Activated T-helper 9 cell treated with anti-CD3 and anti-CD28 coated beads, Interleukin-2, amount 50 U/mL, for 16 hours (primary cell): Measurements from ENCODE around the gene NDFIP1.
"Not testable (repeated sequence)": the region's sequence is repeated elsewhere in the genome, so short reads cannot be mapped to it uniquely, and the experiment has no call there.

Experiments used
- DNase-seq: peaks from one replicate; pipeline ENCODE4 v3.0.0-alpha.2; 2020; ENCODE audit warnings: low read depth

The NDFIP1 gene

DNA sequence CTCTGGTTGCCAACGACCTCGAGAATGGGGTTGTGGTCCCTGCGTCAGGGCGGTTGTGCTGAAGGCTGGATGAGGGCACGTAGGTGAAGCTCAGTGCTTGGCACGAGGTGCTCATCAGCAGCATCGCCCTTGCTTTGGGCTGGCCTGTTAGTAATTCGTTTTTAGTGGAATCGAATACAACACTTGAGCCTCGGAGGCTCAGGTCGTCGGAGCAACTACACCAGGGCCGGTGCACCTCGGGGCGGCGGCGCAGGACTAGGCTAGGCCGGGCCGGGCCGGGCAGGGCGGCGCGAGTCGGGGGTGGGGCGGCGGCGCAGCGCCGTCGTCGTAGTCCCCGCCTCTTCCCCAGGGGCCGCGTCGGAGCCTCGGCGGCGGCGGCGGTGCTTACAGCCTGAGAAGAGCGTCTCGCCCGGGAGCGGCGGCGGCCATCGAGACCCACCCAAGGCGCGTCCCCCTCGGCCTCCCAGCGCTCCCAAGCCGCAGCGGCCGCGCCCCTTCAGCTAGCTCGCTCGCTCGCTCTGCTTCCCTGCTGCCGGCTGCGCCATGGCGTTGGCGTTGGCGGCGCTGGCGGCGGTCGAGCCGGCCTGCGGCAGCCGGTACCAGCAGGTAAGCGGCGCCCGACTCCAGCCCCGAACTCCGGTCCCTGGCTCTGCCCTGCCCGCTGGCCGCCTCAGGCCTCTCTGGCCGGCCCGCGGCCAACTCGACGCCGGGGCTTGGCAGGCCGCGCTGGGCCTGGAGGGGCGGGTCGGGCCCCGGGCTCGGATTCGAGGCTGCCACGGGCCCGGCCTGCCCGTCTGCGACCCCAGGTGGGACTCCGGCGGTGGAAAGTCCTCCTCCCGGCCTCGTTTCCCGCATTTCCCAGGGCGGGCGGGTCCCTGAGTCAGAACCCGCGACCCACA, at the start of gene NDFIP1:
Gene NDFIP1, plus strand, starts transcription at position 348 of the 899 bp plus-strand sequence. Its CDS starts 196 bp downstream, at position 544.
- DNase-seq = peak; percentile 80

DNA sequence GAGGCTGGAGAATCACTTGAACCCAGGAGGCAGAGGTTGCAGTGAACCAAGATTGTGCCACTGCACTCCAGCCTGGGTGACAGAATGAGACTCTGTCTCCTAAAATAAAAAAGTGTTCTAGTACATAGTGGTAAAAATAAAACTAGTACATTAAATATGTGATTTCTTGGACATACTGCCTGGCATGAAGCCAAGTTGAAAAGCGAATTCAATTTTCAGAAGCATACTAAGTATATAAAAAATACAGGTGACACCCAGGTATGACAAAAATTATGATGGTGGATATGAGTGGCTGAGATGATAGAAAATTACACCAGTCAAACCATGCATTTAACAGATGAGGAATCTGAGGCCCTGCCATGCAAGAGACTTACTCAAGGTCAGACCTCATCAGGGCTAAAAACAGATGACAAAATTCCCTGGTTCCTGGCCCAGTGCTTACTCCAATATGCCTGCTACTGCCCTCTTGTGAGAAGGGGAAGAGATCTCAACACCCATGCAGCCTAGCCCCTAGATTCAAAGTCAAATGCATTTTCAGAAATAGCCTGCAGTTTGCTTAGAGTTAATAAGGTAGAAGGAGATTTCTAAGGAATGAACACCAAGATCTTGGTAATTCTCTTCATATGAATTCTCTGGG, 49.2 kb upstream of the NDFIP1 start:
- no peak for DNase-seq

DNA sequence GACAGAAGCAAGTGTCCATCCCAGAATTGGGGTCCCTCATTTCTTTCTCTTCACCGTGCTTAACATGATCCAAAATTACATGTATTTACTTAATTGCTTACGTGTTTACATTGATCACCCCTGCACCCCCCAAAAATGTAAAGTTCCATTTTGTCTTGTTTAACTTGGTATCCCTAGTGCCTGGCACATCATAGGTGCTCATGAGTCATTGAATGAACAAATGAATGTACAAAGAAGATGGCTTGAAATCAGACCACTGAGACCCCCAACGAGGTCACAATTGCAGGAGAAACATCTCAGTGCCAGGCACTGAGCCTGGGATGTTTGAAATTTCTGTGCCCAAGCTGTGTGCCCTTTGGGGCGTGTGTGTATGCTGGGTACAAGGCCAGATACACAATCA, 45.2 kb upstream of the NDFIP1 start:
- no peak for DNase-seq

DNA sequence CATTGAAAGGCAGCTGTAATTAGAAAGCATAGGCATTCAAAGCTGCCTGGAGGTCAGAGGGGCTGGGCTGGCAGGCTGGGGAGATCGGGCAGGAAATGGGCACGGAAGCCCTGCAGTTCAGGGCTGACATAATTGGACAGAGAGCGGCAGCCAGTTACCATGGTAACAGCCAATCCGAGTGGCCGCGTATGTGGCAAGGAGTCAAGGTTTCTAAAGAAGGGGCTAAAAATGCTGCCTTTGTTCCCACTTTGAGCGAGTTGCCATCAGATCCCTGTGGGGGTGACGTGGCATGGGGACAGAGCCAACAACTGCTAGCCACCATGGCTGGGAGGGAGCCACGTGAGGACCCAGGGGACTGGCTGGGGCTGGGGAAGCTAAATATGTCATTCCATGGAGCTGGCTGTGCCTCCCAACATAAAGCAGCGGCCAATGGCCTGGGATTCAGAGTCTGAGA, 44.7 kb upstream of the NDFIP1 start:
- DNase-seq = no peak

GRCh38 chr5:142065273-142065672, 43.3 kb upstream of the NDFIP1 start:
- no peak for DNase-seq

DNA sequence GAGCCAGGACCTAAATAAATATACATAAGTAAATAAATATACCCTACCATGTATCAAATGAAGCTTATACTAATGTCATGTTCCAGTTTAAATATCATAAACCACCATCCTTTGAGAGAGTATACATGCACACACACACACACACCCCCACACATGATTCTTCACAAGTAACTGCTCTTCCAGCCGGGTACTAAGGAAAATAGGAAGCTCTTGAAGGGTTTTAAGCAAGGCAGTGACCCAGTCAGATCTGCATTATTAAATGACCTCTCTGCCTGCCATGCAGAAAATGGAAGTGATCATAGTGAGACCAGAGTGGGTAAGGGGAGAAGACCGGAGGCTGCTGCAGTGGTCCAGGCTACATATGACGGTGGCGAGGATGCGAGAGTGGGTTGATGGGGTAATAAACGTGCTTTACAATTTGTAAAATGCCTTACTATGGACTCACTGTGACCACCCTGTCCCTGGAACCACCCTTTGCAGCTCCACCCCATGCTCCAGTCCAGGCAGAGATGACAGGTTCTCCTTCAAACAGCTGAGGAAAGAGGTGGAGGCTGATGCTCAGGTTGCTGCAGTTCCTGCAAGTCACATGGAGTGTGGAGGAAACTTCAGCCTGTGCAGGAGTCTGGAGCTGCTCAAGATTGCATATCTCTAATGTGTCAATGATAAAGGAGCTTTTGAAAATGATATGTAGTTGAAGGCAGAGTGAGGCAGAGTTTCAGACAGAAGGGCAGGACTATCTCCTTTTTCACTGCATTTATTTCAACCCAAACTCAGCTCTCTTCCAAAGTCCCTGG, 38.8 kb upstream of the NDFIP1 start:
- no peak for DNase-seq

- no peak for DNase-seq
These were observed 37.8 kb upstream of the NDFIP1 start for GRCh38 chr5:142070734-142071133.

- DNase-seq = no peak
These were observed 36.1 kb upstream of the NDFIP1 start for GRCh38 chr5:142072488-142072887.

DNA sequence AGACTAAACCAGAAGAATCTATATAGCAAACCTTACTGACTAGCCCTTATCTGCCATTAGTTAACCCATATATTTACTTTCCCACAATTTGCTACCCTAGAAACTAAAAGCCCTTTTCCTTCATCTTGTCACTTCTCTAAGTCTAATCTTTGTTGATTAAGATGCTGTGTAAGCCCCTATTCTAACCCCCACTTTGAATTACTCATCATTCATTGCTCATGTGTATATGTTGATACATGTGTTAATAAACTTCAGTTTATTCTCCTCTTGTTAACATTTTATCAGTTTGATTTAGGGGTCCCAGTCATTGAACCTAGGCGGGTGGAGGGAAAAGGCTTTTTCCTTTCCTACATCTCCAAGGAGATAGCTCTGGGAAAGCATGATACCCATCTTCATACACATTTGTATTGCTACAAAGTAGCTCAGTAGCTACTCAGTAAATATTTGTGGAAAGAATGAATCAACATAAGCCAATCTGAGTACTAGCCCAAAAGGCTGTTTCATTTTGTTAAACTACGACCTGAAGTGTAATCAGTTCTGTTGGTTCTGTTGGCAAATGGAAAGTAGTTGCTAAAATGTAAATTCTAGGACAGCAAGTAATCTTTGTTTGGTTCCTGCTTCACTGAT, 35.1 kb upstream of the NDFIP1 start:
- DNase-seq = no peak

DNA sequence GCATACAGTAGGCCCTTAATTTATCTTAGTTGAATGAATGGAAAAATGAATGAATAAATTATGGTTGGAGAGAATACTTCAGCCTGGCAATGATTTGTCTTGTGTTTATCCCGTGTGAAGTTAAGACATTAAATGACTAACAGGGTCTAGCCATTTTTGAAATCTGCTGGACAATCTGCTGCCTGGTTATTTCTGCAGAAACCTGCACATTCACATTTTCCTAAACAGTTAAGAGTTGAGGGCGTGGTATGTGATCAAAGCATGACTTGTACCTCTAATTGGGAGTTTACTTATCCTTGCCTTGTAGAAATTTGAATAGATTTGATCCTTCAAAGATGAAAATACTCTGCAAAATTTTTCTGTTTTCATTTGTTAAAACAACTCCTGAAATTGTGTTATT, 34.6 kb upstream of the NDFIP1 start:
- no peak for DNase-seq

DNA sequence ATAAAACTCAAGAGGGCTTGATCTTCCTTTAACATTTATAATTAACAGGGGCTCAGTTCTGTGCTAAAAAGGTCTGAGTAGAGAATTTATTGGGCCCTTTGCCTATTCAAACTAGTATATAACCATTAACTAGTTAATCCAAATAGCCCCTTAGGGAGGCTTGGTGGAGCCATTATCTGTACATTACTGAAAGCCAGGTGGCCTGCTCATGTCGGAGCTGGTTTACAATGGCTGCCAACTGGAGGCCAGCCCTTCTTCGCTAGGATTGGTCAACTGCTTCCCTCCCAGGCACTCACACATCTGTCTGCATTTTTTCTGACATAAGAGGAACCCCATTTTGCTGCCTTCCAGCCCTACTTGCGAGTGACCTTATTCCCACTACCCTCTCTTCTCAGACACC, 30.4 kb upstream of the NDFIP1 start:
- no peak for DNase-seq

GRCh38 chr5:142078706-142079105, 29.9 kb upstream of the NDFIP1 start:
- DNase-seq = no peak

GRCh38 chr5:142079306-142079721, 29.3 kb upstream of the NDFIP1 start:
- no peak for DNase-seq

DNA sequence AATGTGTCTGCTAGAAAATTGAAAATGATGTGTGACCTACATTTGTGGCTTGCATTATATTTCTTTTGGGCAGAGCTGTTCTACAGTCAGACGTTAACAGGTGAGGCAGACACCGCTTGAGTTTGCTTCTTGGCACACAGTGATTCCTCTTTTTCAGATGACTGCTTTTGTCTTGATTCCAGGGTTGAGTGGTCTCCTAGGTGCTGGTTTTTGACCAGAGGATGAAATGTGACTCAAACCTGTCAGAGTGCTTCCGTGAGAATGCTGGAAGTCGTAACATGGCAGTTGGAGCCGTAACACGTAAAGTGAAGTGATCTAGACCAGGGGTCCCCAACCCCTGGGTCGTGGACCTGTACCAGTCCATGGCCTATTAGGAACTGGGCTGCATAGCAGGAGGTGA, 28.3 kb upstream of the NDFIP1 start:
- no peak for DNase-seq

- no peak for DNase-seq
These were observed 26.3 kb upstream of the NDFIP1 start for GRCh38 chr5:142082182-142082781.

- no peak for DNase-seq
These were observed 22.4 kb upstream of the NDFIP1 start for GRCh38 chr5:142086229-142086628.

DNA sequence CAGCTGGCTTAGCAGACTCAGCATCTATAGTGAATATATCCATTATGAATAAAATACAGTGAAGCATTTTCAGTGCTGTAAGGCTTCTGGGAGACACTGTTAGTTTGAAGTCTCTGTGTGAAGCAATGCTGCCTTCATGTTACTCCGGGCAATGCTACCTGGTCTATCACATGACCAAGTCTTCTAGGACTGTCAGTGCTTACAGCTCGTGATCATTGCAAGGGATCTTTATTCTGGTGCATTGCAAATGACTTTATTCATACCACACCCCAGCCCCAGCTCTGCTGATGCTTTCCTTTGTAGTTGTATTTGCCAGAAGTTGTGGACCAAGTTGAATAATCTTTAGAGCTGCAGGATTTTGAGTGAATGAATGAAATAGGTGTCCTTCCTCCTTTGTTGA, 21.9 kb upstream of the NDFIP1 start:
- DNase-seq = no peak

DNA sequence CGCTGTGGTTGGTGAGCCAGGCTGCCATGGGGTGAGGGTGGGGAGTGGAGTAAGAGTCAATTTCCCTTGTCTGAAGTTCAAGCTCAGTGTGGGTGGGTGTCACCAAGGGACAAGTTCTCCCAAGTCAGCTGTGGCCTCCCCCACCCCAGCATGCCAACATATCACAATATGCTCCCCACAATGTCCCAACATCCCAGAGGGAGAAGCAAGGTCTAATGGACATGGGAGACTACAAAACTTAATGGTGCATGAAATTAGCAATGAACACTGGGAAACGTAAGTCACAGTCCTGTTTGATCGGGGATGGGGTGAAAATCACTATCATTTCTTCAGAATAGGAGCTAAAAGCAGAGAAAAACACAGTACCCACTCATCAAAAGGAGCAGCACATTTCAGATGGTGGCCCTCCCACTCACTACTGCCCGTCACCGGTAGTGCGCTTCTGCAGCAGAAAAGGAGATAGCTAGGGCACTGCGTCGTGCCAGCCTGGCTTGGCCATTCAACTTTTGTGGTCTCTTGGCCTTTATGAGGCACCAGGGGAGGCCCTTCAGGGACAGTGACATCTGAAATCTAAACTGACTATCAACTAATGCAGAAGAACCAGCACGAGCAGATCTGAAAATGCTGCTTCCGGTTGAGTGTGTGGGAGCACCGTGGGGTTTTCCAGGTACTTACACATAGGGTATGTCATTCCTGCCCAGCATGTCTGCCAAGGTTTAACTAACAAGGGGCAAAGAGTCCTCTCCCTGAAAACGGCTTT, 20.5 kb upstream of the NDFIP1 start:
- peak; percentile 56 for DNase-seq

DNA sequence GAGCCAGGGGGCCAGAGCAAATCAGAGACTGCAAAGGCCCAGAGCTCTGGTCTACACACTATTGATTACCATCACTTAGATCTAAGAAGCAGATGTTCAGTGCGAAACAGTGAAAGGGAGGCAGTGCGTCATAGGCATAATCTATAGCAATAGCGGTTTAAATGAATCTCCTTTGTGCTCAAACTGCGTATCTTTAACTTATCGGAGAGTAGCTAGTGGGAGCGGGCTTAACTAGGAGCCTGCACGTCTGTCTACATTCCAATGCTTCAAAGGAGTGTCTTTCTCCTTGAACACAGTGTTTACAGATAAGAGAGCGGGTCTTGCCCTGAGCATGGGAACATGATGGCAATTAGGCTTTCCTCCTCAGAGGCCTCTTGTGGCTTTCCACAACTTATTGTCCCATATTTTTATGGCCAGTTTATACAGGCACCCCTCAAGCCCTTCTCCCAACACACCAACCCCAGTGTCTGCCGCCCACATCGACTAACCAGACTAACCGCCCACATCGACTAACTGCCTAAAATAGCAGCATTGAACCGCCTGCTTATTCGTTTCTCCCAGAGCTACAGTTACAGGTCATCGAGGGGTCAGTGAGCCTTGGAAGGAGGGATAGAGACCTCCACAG, 19.6 kb upstream of the NDFIP1 start:
- not testable (repeated sequence) for DNase-seq

- DNase-seq = no peak
These were observed 17.6 kb upstream of the NDFIP1 start for GRCh38 chr5:142091012-142091411.
